ENCODE data around the gene WFS1. TPM values are rescaled to one million over a fixed set of nuclear protein-coding genes. Genes with fewer than 3 reads are reported as not detected.

The WFS1 gene
- total RNA-seq, 1 donor from 2014 or later, result 199 TPM

DNA sequence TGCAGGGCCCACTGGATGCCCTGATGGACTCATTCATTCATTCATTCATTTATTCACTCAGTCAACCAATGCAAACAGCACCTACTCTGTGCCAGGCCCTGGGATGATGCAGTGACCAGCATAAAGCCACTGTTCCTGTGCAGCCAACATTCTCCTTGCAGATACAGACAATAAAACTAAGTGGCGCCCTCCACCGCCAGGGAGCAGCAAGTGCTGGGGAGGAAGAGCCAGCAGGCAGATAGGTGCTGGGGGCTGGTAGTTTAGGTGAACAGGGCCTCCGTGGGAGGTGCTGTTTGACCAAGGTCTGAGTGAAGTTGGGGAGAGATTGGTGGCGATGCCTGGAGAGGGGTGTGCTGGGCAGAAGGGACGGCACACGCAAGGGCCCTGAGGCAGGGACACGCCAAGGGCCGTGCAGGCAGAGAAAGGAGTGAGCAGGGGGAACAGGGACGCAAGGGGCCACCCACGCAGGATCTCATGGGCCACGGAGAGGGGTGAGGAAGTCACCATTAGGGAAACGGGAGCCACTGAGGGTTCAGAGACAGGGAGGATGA, 65.5 kb downstream of the WFS1 start:
- no peak for DNase-seq (ENCODE audit: extremely low read depth, low read depth, low spot score)

DNA sequence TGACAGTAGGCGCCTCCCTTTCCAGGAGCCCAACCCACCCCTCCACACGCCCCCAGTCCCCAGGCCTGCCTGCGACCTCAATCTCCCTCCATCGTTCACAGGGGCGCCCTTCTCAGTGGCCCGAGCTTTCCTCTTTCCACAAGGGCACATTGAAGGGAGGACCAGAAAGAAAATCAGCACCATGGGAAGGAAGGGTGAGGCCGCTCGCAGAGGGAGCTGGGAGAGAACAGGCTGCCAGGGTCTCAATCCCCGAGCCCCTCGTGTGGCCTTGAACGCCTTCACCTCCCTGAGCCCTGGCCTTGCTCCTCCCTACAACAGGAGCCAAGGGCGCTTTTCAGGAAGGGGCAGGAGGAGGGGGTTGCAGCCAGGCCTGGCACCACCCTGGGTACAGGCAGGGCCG, 66.5 kb downstream of the WFS1 start:
- DNase-seq (ENCODE audit: extremely low read depth, low read depth, low spot score), result no peak

DNA sequence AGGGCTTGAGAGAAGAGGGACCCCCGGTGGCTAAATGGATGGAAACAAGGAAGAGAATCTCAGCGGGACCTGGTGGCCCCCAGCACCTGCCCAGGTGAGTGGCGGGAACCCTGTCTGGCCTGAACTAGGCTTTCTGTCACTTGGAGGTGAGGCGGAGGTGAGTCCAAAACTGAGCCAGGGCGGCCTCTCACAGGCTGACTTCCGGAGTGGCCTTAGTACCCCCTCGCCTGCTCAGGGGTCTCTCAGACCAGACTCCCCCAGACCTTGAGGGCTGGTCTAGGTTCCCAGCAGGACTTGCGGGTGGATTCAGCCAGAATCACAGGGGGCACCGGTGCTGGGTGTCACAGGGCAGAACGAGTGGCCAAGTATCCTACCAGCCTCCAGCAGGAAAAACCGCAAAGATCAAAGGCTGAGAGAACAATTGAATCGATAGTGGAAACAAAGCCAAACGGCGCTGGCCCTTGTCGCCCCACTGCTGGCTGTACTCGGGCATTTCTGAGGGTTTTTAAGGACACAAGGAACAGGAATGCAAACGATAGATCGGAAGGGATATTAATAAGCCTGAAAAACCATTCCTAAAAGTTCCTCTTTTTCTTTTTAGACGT, 67.8 kb downstream of the WFS1 start:
- DNase-seq (ENCODE audit: extremely low read depth, low read depth, low spot score), result no peak

DNA sequence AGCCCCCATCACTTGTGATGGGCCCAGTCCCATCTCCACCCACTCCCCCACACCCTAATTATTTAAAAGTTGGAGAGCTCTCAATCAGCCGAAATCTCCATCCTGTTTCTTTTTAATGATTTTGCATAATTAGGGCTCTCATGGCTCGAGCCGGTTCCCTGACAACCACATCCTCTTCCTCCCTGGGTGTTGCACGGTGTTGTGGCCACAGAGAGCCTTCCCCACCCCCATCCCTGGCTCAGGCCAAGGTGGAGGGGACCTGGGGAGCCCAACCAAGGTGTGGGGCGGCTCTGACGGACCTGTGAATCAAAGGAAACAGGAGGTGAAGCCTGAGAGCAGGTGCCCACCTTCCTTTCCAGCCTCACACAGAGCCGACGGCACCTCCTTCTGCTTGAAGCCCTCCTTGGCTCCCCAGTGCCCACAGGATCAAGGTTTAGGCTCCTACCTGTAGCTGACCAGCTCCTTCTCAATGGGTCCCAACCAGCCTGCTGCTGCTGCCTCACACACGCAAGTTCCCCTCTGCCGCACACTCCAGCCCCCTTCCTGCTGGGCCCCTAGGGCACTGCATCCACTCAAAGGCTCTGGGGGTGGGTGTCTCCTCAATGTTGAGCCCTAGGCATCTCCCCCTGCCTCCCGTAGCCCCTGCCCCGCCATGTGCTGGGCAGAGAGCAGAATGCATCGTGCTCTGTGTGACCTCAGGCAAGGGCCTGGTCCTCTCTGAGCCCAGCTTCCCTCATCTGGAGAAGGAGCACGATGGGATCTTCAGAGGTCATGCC, 68.7 kb downstream of the WFS1 start:
- DNase-seq (ENCODE audit: extremely low read depth, low read depth, low spot score), result no peak

GRCh38 chr4:6338951-6339817, 69.5 kb downstream of the WFS1 start:
- DNase-seq (ENCODE audit: extremely low read depth, low read depth, low spot score), result no peak

DNA sequence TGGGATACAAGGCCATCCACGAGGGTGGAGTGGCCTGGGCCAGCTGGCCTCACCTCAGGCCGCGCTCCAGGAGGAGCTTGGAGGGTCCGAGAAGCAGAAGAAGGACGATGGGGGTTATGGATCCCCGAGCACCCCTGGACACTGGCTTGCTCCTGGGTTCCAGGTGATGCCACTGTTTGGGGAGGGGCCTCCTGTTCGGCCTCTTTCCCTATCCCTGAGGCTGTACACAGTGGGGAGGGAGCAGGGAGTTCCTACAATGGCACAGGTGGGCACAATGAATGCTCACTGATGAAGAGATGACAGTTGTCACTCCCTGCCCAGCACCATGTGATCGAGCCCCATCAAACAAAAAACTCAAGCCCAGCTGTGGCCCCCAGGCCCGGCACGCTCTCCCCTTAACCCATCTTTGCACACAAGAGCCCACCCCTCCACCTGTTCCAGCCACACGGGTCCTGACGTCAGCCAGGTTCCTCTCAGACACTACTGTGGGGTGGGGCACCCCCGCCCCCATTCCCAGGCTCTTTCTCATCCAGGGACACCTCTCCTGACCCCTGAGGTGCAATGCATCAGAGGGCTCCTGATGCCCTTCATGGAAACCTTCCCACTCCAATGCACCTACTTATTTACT, 70.3 kb downstream of the WFS1 start:
- DNase-seq (ENCODE audit: extremely low read depth, low read depth, low spot score), result no peak

- DNase-seq (ENCODE audit: extremely low read depth, low read depth, low spot score), result no peak
These were observed 70.9 kb downstream of the WFS1 start for GRCh38 chr4:6340446-6341015.

DNA sequence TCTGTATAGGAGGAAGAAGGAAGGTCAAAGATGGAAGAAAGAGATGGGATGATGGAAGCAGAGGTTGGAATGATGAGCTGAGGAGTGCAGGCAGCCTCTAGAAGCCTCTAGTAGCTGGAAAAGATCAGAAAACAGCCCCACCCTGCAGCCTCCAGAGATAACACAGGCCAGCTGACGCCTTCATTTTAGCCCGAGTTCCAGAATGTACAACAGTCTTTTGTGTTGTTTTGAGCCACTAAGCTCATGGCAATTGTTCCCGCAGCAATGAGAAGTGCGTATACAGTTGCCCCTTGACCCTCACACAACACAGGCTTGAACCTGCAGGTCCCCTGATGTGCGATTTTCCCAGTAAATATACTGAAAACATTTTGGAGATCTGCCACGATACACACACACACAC, 72.0 kb downstream of the WFS1 start:
- no peak for DNase-seq (ENCODE audit: extremely low read depth, low read depth, low spot score)

DNA sequence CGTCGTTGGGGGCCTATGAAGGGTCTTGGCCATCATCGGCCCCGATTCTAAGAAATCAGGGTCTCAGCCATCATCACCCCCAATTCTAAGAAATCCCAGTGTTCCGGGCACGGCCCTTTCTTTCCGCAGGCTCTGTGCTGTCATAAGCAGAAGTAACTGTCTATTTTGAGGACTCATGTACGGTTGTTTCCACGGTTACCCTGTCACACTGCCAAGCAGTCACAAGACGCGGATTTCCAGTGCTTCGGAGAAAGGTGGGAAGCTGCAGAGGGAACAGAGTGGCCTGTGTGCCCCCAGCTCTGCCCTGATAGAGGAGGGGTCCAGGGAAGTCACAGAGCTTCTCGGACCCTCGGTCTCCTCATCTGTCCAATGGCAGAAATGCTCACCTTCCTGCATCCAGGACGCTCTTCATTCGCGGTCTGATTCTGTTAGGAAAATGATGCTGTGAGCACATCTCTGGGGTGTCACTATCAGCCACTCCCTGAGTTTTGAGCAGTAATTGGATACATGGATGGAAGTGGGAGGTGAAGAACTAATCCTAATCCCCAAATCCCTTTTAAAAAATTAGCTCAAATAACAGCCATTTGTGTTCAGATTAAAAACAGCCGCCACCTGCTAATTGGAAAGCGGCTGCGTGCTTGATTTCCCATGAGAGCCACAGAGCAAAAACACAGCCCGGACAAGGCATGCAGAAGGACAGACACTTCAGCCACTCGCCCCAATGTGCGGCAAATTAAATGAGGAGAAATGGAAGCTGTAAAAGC, 73.1 kb downstream of the WFS1 start:
- no peak for DNase-seq (ENCODE audit: extremely low read depth, low read depth, low spot score)

GRCh38 chr4:6343939-6344408, 74.3 kb downstream of the WFS1 start:
- DNase-seq (ENCODE audit: extremely low read depth, low read depth, low spot score), result no peak

DNA sequence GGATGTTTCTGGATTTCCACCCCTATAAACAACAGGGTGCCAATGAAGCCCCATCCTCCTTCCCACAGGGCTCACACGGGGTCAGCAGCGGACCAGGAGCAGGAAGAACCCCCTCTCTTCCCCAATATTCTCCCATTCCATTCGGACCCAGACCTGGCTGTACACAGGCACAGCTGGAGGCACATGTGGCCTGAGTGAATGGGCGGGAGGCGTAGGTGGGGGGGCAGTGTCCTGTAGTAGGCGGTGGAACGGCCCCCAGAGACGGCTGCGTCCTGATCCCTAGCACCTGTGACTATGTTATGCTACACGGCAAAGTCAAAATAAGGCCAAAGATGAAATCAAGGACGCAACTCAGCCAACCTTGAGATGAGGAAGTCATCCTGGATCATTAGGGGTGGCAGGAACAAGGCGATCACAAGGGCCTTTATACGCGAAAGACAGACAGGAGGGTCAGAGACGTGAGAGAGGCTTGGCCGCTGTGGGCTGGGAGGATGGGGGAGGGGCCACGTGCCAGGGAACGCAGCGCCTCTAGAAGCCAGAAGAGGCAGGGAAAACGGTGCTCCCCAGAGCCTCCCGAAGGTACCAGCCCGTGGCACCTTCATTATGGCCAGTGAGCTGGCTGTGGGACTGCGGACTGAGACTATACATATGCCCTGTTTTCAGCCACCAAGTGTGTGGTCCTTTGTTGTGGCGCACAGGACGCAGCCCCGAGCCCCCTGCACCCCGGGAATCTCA, 75.6 kb downstream of the WFS1 start:
- no peak for DNase-seq (ENCODE audit: extremely low read depth, low read depth, low spot score)

DNA sequence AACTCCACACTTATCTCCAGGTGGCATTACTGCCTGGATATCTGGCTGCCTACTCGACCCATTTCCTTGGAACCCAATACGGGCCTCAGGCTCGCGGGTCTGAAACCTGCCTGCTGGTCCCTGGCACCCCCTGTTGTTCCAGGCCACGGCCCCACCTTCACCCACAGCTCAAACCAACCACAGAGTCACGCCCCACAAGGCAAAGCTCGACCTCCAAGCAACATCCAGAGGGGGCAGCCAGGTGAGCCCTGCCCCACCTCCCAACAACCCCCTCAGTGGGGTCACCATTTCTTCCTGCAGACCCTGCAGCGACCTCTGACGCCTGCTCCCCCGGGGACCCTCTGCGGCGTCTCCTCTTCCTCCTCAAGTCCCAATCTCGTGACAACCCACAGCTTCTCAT, 76.2 kb downstream of the WFS1 start:
- no peak for DNase-seq (ENCODE audit: extremely low read depth, low read depth, low spot score)

DNA sequence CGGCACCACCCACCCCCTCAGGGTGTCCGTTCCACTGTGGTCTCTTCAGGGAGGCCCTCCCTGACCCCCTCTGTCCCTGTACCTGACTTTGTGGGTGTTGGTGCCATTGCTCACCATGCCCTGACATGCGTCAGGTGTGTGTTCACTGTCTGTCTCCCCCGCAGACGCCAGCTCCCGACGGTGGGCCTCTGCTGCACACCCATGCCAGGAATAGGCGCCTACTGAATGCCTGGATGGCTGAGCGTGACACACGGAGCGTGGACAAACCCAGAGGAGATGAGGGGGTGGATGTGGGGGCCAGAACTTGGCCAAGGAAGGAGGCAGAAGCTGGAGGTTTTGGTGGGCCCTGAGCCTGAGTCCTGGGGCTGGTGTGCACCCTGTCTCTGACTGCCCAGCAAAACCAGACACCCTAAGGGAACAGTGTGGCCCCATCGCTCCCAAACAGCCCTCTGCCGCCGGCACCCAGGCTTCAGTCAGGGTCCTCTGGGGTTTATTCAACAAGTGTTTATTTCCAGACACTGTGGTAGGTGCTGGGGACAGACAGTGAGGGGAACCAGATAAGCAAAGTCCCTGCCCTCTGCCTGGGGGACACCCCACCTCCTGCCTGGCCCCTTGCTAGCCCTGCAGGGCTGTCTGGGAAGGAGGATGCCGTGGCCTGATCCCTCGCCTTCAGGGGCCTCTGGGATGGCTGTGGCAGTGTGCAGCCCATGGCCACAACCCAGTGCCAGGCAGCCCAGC, 76.9 kb downstream of the WFS1 start:
- no peak for DNase-seq (ENCODE audit: extremely low read depth, low read depth, low spot score)

DNA sequence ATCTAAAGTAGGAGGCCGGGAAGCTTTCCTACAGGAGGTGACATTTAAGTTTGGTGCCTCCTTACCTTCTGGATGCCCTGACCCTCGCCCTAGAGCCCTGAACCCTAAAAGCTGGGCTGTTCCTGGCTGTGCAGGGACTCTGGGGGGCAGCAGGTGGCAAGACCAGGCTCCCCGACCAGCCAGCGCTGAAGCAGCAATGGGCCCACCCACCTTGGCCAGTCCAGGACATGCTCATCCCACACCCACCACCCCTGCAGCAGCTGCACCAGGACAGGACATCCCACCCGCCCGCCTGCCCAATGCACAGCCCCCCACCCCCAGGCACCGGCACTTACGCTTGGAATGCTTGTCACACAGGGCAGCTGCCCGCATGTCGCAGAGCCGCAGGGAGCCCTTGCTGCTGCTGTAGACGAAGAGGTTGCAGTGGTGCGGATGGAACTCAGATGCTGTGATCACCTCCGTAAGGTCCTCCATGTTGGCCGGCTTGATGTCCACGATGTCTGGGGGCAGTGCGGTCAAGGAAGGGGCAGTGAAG, 77.9 kb downstream of the WFS1 start:
- no peak for DNase-seq (ENCODE audit: extremely low read depth, low read depth, low spot score)

DNA sequence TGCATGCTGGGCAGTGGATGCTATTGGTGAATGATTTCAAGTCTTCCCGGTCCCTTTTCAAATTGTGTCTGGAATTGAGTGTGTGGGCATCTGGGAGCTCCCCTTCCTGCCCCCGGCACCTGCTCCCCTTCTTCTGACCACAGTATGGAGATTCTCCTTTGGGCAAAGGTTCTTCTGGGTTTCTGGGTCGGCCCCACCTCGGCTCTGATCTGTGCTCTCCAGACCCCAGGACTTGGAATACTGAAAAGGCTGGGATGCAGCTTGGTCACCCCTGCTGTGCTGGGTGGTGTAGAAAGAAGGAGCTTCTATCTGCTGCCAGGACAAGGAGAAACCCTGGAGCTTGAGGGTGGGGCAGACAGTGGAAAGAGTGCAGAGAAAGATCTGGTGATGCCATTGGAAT, 78.8 kb downstream of the WFS1 start:
- DNase-seq (ENCODE audit: extremely low read depth, low read depth, low spot score), result no peak

- no peak for DNase-seq (ENCODE audit: extremely low read depth, low read depth, low spot score)
These were observed 80.4 kb downstream of the WFS1 start for GRCh38 chr4:6349896-6350603.

DNA sequence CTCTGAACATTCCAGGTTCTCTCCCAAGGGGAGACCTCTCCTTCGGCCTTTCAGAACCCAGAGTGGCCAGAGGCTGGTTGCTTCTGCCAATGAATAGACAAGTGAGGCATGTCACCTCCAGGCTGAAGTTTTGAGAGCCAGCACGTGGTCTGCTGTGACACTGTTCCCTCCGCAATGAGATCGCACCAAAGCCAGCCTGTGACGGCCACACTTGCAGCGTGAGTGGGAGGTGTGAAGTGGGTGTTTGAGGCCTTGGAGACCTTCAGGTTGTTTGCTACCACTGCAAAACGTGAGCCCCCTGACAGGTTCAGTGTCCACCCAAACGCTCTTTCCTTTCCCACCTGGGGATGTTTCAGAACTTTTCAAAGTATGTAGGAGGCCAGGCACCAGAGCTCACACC, 81.0 kb downstream of the WFS1 start:
- DNase-seq (ENCODE audit: extremely low read depth, low read depth, low spot score), result no peak
